Lung (tissue), 12 donors: Measurements from ENCODE around the gene PTPA. TPM values are rescaled to one million over a fixed set of nuclear protein-coding genes. Genes with fewer than 3 reads are reported as not detected.

Experiments
- ATAC-seq: fragments of 200-7000 bp; cut with Tn5 transposase; one replicate; pipeline ENCODE4 v1.9.1; 2020; ENCODE audit warnings: moderate number of reproducible peaks; ENCODE audit not compliant: insufficient read depth, low FRiP score
- DNase-seq, 3 donors: peaks; one replicate each; pipeline ENCODE4 v3.0.0-alpha.2; 2013 to 2017
- H3K27ac ChIP-seq, 2 donors: one replicate each; pipeline ENCODE4 v1.5.1; 2013; ENCODE audit warnings: mild to moderate bottlenecking in 2 of 2, moderate library complexity in 2 of 2, control low read depth in 1 of 2, inconsistent platforms in 1 of 2, low read depth in 1 of 2, low read length in 1 of 2
- H3K27me3 ChIP-seq, 3 donors: one replicate each; pipeline ENCODE4 v1.5.1; 2013; ENCODE audit warnings: low read length in 2 of 3; ENCODE audit not compliant: control insufficient read depth in 3 of 3, insufficient read depth in 3 of 3
- H3K36me3 ChIP-seq, 4 donors: one replicate each; pipeline ENCODE4 v1.5.1; 2013; ENCODE audit warnings: low read length in 4 of 4, mild to moderate bottlenecking in 1 of 4, moderate library complexity in 1 of 4; ENCODE audit not compliant: control insufficient read depth in 4 of 4, insufficient read depth in 4 of 4
- H3K4me1 ChIP-seq, 5 donors: one replicate each; pipeline ENCODE4 v1.5.1; 2013; ENCODE audit warnings: low read length in 5 of 5, mild to moderate bottlenecking in 2 of 5, moderate library complexity in 1 of 5; ENCODE audit not compliant: control insufficient read depth in 5 of 5, insufficient read depth in 5 of 5
- H3K4me3 ChIP-seq: one replicate; pipeline ENCODE4 v1.5.1; 2013; ENCODE audit warnings: mild to moderate bottlenecking, control low read depth, moderate library complexity
- H3K9ac ChIP-seq, 2 donors: one replicate each; pipeline ENCODE4 v1.5.1; 2013; ENCODE audit warnings: low read length in 2 of 2, control low read depth in 1 of 2; ENCODE audit not compliant: insufficient read depth in 1 of 2
- H3K9me3 ChIP-seq, 4 donors: one replicate each; pipeline ENCODE4 v1.5.1; 2013; ENCODE audit warnings: low read length in 3 of 4, mild to moderate bottlenecking in 1 of 4, moderate library complexity in 1 of 4; ENCODE audit not compliant: control insufficient read depth in 4 of 4, insufficient read depth in 3 of 4
- WGBS, 2 donors: extraction: QIAGEN DNeasy Blood & Tissue Kit; methylation state at CpG; one replicate each; pipeline ENCODE4 v1.1.7; 2013; 5-methylcytosine and 5-hydroxymethylcytosine counted together
- polyA plus RNA-seq, 2 donors: library from polyadenylated mRNA; stranded (reverse); fragments of 200-250 nt; gene quantifications; one replicate each; pipeline ENCODE4 v1.2.1, GENCODE V29; 2013
- total RNA-seq, 2 donors: library from RNA; depleted of rRNA in 1 of 2; stranded (reverse); fragments of >200 nt in 1 of 2; gene quantifications; one replicate each; pipeline ENCODE4 v1.2.1, GENCODE V29; 2014 to 2021
- TF ChIP-seq, protein P1 (sequence below): IDR thresholded peaks from 2 replicates; pipeline ENCODE4 v1.5.1; 2012; ENCODE audit warnings: mild to moderate bottlenecking; ENCODE audit errors: control extremely low read depth, extremely low read depth
- donor health status: control.
- donor health status: control.
- donor health status: Bipolar disorder and iron deficiency.
- donor health status: healthy.
- donor health status: DM: yes; HTN: yes; CAD: no.

Gene PTPA
- total and polyA plus RNA-seq, 4 donors = 62.5 to 145 (median 116) TPM

DNA sequence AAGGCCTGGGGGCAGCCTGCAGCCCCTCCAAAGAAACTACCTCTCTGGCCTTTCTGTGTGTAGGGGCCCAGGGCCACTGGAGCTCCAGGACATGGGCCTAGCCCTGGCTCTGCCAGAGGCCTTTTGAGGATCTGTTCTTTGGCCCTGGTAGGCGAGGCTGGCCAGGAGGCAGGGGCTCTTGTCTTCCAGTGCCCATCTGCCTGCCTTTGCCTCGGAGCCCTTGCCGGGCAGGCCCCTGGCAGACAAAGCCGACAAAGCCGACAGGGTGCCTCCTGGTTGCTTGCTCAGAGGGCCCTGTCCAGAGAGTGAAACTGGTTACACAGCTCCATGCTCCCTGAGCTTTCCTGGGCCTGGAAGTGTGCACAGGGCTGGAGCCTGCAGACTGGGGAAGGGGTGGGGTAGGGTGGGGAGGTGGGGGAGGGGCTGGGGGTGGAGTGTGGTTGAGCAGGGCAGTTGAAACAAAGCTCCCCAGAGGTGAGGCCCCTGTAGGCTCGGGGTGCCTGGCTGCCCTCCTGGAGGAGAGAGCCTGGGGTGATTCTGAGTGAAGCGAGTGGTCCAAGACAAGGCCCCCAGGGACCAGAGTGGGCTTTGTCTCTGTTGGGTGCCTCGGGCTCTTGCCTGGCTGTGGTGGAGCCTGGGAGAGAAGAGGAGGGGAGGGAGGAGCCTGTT, 29.3 kb downstream of the PTPA start:
- ATAC-seq (no peak), DNase-seq (peak; percentile 69 to 75 (median 75))
- TF ChIP-seq, protein P1, sequence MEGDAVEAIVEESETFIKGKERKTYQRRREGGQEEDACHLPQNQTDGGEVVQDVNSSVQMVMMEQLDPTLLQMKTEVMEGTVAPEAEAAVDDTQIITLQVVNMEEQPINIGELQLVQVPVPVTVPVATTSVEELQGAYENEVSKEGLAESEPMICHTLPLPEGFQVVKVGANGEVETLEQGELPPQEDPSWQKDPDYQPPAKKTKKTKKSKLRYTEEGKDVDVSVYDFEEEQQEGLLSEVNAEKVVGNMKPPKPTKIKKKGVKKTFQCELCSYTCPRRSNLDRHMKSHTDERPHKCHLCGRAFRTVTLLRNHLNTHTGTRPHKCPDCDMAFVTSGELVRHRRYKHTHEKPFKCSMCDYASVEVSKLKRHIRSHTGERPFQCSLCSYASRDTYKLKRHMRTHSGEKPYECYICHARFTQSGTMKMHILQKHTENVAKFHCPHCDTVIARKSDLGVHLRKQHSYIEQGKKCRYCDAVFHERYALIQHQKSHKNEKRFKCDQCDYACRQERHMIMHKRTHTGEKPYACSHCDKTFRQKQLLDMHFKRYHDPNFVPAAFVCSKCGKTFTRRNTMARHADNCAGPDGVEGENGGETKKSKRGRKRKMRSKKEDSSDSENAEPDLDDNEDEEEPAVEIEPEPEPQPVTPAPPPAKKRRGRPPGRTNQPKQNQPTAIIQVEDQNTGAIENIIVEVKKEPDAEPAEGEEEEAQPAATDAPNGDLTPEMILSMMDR = no peak
- Histone ChIP-seq H3K4me1 (peaks cover 10 to 70% (median 32%) of the 10 kb centered on the region in 5 donors), H3K9me3 (no peaks in the 10 kb centered on the region), H3K4me3 (peak overlapping the region; percentile 54), H3K27me3 (no peaks in the 10 kb centered on the region), H3K27ac (peak overlapping the region; percentile 100), H3K36me3 (peaks cover 7 to 29% (median 19%) of the 10 kb centered on the region in 4 donors), H3K9ac (peak overlapping the region; percentile 89 to 93)
- WGBS, 2 donors = 14 to 34% methylated on average over 8 of the region's 8 CpGs

DNA sequence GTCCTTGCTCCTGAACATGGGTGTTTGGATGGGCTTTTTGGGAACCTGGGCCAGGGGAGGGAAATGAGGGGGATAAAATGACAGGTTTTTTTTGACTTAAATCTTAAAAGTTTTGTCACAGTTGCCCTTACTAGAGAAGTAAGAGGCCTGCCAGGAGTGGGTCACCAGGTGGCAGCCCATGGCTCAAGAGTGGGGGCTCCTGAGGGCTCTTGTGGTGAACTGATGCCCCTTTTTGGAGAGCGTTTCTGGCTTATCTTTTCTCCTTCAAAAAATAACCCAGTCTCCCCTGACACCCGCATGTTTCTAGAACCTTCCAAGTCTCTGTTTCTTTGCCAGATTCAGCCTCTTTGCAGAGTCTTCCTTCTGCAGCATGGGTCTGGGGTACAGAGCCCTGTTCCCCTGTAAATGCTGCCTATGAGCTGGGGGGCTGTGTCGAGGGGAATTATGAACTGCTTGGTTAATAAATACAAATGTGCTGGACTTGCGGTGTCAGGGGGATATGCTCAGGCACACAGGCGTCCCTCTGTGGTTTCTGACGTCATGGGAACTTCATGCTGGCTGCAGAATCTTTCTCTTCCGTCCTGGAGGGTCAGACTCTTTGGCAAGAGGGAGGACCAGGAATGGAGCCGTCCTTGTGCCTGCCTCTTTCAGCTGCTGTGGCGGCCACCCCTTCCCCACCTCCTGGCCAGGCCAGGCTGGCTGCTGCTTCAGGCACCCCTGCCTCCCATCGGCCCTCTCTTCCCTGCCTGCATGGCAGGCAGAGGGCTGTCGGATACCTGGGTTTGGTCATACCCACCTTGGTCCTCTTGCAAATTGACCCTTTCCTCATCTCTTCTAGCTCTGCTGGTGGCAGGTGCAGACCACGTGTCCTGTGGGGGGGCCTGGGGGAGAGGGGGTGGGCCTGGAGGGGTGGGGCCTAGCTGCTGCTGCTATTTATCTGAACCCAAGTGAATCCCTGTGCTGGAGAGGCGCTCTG, 30.1 kb downstream of the PTPA start:
- H3K27me3 ChIP-seq = no peaks in the 10 kb centered on the region
- peaks cover 5 to 26% (median 16%) of the 10 kb centered on the region in 4 donors for H3K36me3 ChIP-seq
- peak overlapping the region in 1 of 2 donors; percentile 89 for H3K9ac ChIP-seq
- H3K4me1 ChIP-seq = peaks cover 16 to 78% (median 40%) of the 10 kb centered on the region in 5 donors
- no peak overlapping the region for H3K4me3 ChIP-seq
- H3K27ac ChIP-seq = peak overlapping the region; percentile 100
- TF ChIP-seq, protein P1 = no peak
- no peaks in the 10 kb centered on the region for H3K9me3 ChIP-seq
- ATAC-seq = no peak
- WGBS, 2 donors = 9 to 10% methylated on average over 12 to 13 of the region's 13 CpGs
- peak; percentile 73 to 87 (median 80) for DNase-seq

DNA sequence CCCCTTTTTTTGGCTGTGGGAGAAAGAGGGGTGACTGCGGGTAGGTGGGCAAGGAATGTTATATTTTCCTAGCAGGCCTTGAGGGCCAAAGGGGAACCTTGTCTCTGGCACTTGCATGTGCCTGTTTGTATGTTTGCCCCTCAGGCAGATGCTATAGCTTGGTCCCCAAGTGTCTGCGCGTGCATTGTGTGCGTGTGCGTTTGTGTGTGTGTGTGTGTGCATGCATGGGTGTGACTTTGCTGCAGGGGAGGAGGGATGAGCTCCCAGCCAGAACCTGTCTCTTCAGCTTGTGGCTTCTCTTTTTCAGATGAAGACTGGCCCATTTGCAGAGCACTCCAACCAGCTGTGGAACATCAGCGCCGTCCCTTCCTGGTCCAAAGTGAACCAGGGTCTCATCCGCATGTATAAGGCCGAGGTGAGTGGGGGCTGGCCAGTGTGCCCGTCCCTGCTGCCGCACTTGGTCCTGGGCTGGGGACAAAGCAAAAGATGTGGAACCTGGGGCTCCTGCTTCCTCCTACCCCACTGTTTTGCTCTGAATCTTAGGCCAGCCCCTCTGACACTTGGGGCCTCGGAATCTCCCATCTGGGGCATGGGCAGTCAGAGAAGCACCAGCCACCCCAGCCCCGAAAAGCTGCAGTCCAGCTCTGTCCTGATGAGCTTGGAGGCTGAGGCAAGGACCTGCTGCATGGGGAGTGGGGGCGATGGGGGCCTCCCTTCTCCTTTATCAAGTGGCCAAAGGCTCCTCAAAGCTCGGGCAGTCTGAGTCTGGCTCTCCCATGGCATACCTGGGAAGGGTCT, 31.1 kb downstream of the PTPA start:
- Histone ChIP-seq H3K27me3 (no peaks in the 10 kb centered on the region), H3K27ac (peak overlapping the region; percentile 100), H3K9me3 (no peaks in the 10 kb centered on the region), H3K4me3 (no peak overlapping the region), H3K4me1 (peaks cover 16 to 85% (median 48%) of the 10 kb centered on the region in 5 donors), H3K9ac (no peak overlapping the region), H3K36me3 (peaks cover 5 to 21% (median 11%) of the 10 kb centered on the region in 4 donors)
- ATAC-seq = no peak
- DNase-seq = peak in 1 of 3 donors; percentile 11
- TF ChIP-seq, protein P1 = no peak
- 65 to 80% methylated on average over 15 of the region's 15 CpGs for WGBS, 2 donors
